Ishikawa (cell line): Measurements from ENCODE around the gene IFI35.

ENCODE experiments used
- CEBPB ChIP-seq: IDR thresholded peaks from 2 replicates; pipeline ENCODE4 v1.6.1; 2012
- EP300 ChIP-seq: IDR thresholded peaks from 2 replicates; pipeline ENCODE4 v1.6.1; 2012; ENCODE audit warnings: borderline replicate concordance
- NFIC ChIP-seq: IDR thresholded peaks from 2 replicates; pipeline ENCODE4 v1.6.1; 2012
- RAD21 ChIP-seq: IDR thresholded peaks from 2 replicates; pipeline ENCODE4 v1.6.1; 2012; ENCODE audit warnings: low read depth
- TCF12 ChIP-seq: IDR thresholded peaks from 2 replicates; pipeline ENCODE4 v1.6.1; 2012; ENCODE audit warnings: low read depth
- TF ChIP-seq, protein P1 (sequence below): IDR thresholded peaks from 2 replicates; pipeline ENCODE4 v1.6.1; 2012
- TF ChIP-seq, protein P2 (sequence below): IDR thresholded peaks from 2 replicates; pipeline ENCODE4 v1.6.1; 2012

DNA sequence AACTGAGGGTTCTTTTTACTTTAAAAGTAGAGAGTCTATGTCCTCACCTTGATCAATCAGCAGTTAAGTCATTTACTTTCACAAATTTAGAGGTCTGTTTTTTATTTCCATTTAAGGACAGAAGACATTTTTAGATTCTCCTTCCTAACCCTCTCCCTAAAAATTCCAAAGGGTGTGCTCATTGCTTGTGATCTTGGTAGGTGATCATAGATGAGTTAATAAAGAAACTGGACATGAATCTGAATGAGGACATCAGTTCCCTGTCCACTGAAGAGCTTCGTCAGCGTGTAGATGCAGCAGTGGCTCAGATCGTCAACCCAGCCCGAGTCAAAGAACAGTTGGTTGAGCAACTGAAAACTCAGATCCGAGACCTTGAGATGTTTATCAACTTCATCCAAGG, 17.4 kb upstream of the IFI35 start:
- no peak for TF ChIP-seq EP300
- TF ChIP-seq, protein P1, sequence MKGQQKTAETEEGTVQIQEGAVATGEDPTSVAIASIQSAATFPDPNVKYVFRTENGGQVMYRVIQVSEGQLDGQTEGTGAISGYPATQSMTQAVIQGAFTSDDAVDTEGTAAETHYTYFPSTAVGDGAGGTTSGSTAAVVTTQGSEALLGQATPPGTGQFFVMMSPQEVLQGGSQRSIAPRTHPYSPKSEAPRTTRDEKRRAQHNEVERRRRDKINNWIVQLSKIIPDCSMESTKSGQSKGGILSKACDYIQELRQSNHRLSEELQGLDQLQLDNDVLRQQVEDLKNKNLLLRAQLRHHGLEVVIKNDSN, result no peak
- TF ChIP-seq, protein P2, sequence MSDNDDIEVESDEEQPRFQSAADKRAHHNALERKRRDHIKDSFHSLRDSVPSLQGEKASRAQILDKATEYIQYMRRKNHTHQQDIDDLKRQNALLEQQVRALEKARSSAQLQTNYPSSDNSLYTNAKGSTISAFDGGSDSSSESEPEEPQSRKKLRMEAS, result no peak
- no peak for TF ChIP-seq CEBPB
- no peak for TF ChIP-seq RAD21
- TF ChIP-seq TCF12, result no peak
- TF ChIP-seq NFIC, result no peak
